ENCODE data around the gene SPOCK1.

Gene SPOCK1

GRCh38 chr5:137300411-137301240 is 198.5 kb downstream of the SPOCK1 start:
- DNase-seq (ENCODE audit: low read depth in 2 of 2) = no peak

GRCh38 chr5:137296213-137296781 is 202.8 kb downstream of the SPOCK1 start:
- DNase-seq (ENCODE audit: low read depth in 2 of 2) = no peak

- DNase-seq (ENCODE audit: low read depth in 2 of 2) = no peak
These were observed 204.5 kb downstream of the SPOCK1 start for GRCh38 chr5:137294604-137295003.

GRCh38 chr5:137292461-137293027 is 206.6 kb downstream of the SPOCK1 start:
- DNase-seq (ENCODE audit: low read depth in 2 of 2) = no peak

- no peak for DNase-seq (ENCODE audit: low read depth in 2 of 2)
These were observed 207.7 kb downstream of the SPOCK1 start for GRCh38 chr5:137291436-137291835.

- no peak for DNase-seq (ENCODE audit: low read depth in 2 of 2)
These were observed 208.1 kb downstream of the SPOCK1 start for GRCh38 chr5:137291031-137291430.

GRCh38 chr5:137290373-137290772 is 208.8 kb downstream of the SPOCK1 start:
- no peak for DNase-seq (ENCODE audit: low read depth in 2 of 2)

- no peak for DNase-seq (ENCODE audit: low read depth in 2 of 2)
These were observed 209.3 kb downstream of the SPOCK1 start for GRCh38 chr5:137289856-137290255.

- DNase-seq (ENCODE audit: low read depth in 2 of 2) = no peak
These were observed 211.6 kb downstream of the SPOCK1 start for GRCh38 chr5:137287569-137287968.

GRCh38 chr5:137286025-137286610 is 213.0 kb downstream of the SPOCK1 start:
- DNase-seq (ENCODE audit: low read depth in 2 of 2) = no peak

GRCh38 chr5:137283801-137284200 is 215.3 kb downstream of the SPOCK1 start:
- DNase-seq (ENCODE audit: low read depth in 2 of 2) = no peak

GRCh38 chr5:137282216-137282615 is 216.9 kb downstream of the SPOCK1 start:
- no peak for DNase-seq (ENCODE audit: low read depth in 2 of 2)

GRCh38 chr5:137281201-137281600 is 217.9 kb downstream of the SPOCK1 start:
- no peak for DNase-seq (ENCODE audit: low read depth in 2 of 2)

GRCh38 chr5:137280656-137281055 is 218.5 kb downstream of the SPOCK1 start:
- no peak for DNase-seq (ENCODE audit: low read depth in 2 of 2)

- DNase-seq (ENCODE audit: low read depth in 2 of 2) = no peak
These were observed 219.4 kb downstream of the SPOCK1 start for GRCh38 chr5:137279521-137280231.

GRCh38 chr5:137278476-137278875 is 220.7 kb downstream of the SPOCK1 start:
- DNase-seq (ENCODE audit: low read depth in 2 of 2) = no peak

GRCh38 chr5:137275083-137275482 is 224.0 kb downstream of the SPOCK1 start:
- no peak for DNase-seq (ENCODE audit: low read depth in 2 of 2)

- no peak for DNase-seq (ENCODE audit: low read depth in 2 of 2)
These were observed 225.6 kb downstream of the SPOCK1 start for GRCh38 chr5:137273511-137273910.

- no peak for DNase-seq (ENCODE audit: low read depth in 2 of 2)
These were observed 226.3 kb downstream of the SPOCK1 start for GRCh38 chr5:137272831-137273230.

- no peak for DNase-seq (ENCODE audit: low read depth in 2 of 2)
These were observed 229.2 kb downstream of the SPOCK1 start for GRCh38 chr5:137269946-137270345.

- DNase-seq (ENCODE audit: low read depth in 2 of 2) = no peak
These were observed 229.9 kb downstream of the SPOCK1 start for GRCh38 chr5:137269274-137269673.

- no peak for DNase-seq (ENCODE audit: low read depth in 2 of 2)
These were observed 230.5 kb downstream of the SPOCK1 start for GRCh38 chr5:137268646-137269045.
